Activated gamma-delta T cell treated with Interleukin-2 at 50 U/mL for 16 hours (primary cell): ENCODE data around the gene BBS1.

Experiments
- DNase-seq: peaks from one replicate; pipeline ENCODE4 v3.0.0-alpha.2; 2020

Gene BBS1

GRCh38 chr11:66555416-66555815 lies 45.0 kb downstream of the BBS1 start:
- DNase-seq: no peak

- no peak for DNase-seq
Measured at GRCh38 chr11:66556086-66556485, 45.7 kb downstream of the BBS1 start.

- DNase-seq: no peak
Measured at GRCh38 chr11:66557733-66558326, 47.4 kb downstream of the BBS1 start.

- DNase-seq: no peak
Measured at GRCh38 chr11:66559142-66559865, 48.9 kb downstream of the BBS1 start.

GRCh38 chr11:66559866-66560676 lies 49.6 kb downstream of the BBS1 start:
- DNase-seq: no peak

- no peak for DNase-seq
Measured at GRCh38 chr11:66561178-66561974, 50.9 kb downstream of the BBS1 start.

- DNase-seq: no peak
Measured at GRCh38 chr11:66561975-66562248, 51.5 kb downstream of the BBS1 start.

GRCh38 chr11:66562275-66562674 lies 51.8 kb downstream of the BBS1 start:
- no peak for DNase-seq

GRCh38 chr11:66562907-66563583 lies 52.6 kb downstream of the BBS1 start:
- no peak for DNase-seq

GRCh38 chr11:66563832-66564231 lies 53.4 kb downstream of the BBS1 start:
- no peak for DNase-seq

- DNase-seq: no peak
Measured at GRCh38 chr11:66564538-66564937, 54.1 kb downstream of the BBS1 start.

GRCh38 chr11:66564984-66565383 lies 54.5 kb downstream of the BBS1 start:
- DNase-seq: no peak

- DNase-seq: no peak
Measured at GRCh38 chr11:66566221-66566620, 55.8 kb downstream of the BBS1 start.

- DNase-seq: no peak
Measured at GRCh38 chr11:66567787-66568123, 57.3 kb downstream of the BBS1 start.

- DNase-seq: peak; percentile 73
Measured at GRCh38 chr11:66568124-66568916, 57.9 kb downstream of the BBS1 start, which contains the start of gene CTSF. CTSF (minus strand) TSS chr11:66568606; CDS start chr11:66568486, 120 bp downstream.

GRCh38 chr11:66569076-66569475 lies 58.6 kb downstream of the BBS1 start:
- no peak for DNase-seq

GRCh38 chr11:66570079-66570849 lies 59.8 kb downstream of the BBS1 start:
- DNase-seq: no peak

GRCh38 chr11:66570850-66571180 lies 60.4 kb downstream of the BBS1 start:
- DNase-seq: no peak

- DNase-seq: peak; percentile 74
Measured at GRCh38 chr11:66579017-66579606, 68.7 kb downstream of the BBS1 start.

- no peak for DNase-seq
Measured at GRCh38 chr11:66580803-66581202, 70.4 kb downstream of the BBS1 start.

- no peak for DNase-seq
Measured at GRCh38 chr11:66581261-66581660, 70.8 kb downstream of the BBS1 start.
